GM04504 (cell line): ENCODE results near the gene TRIOBP.

Experiments
- DNase-seq: peaks from one replicate; pipeline ENCODE4 v3.0.0-alpha.2; 2012; ENCODE audit warnings: low read depth

Gene TRIOBP

GRCh38 chr22:37806409-37807333, 109.8 kb downstream of the TRIOBP start:
- DNase-seq = no peak

GRCh38 chr22:37807410-37808293, 110.8 kb downstream of the TRIOBP start, which contains the start of gene GCAT:
GCAT (plus strand) TSS chr22:37807934; CDS start chr22:37807968, 34 bp downstream.
- DNase-seq = peak; percentile 85

GRCh38 chr22:37808294-37808657, 111.4 kb downstream of the TRIOBP start:
- DNase-seq = no peak

GRCh38 chr22:37809672-37810333, 113.0 kb downstream of the TRIOBP start:
- no peak for DNase-seq

GRCh38 chr22:37811867-37812266, 115.0 kb downstream of the TRIOBP start:
- no peak for DNase-seq

GRCh38 chr22:37812869-37813678, 116.2 kb downstream of the TRIOBP start:
- DNase-seq = no peak

GRCh38 chr22:37815593-37815992, 118.7 kb downstream of the TRIOBP start:
- no peak for DNase-seq

GRCh38 chr22:37816543-37817180, 119.8 kb downstream of the TRIOBP start:
- no peak for DNase-seq

GRCh38 chr22:37817705-37818408, 121.0 kb downstream of the TRIOBP start:
- no peak for DNase-seq

- no peak for DNase-seq
These were observed 121.7 kb downstream of the TRIOBP start for GRCh38 chr22:37818409-37819104.

GRCh38 chr22:37819105-37819433, 122.2 kb downstream of the TRIOBP start:
- no peak for DNase-seq

- no peak for DNase-seq
These were observed 123.5 kb downstream of the TRIOBP start for GRCh38 chr22:37820350-37820749.

- DNase-seq = no peak
These were observed 125.4 kb downstream of the TRIOBP start for GRCh38 chr22:37822079-37822833.

- DNase-seq = no peak
These were observed 126.5 kb downstream of the TRIOBP start, which contains the start of gene GALR3 for GRCh38 chr22:37823134-37823985. GALR3 (plus strand) TSS chr22:37823382; CDS start chr22:37823407, 25 bp downstream.

GRCh38 chr22:37824674-37825641, 128.1 kb downstream of the TRIOBP start:
- DNase-seq = no peak
